Measurements from ENCODE around the gene AATF. TPM values are rescaled to one million over a fixed set of nuclear protein-coding genes. Genes with fewer than 3 reads are reported as not detected.

Gene AATF
- total RNA-seq, 2 experiments from 2014 or later = 67.1 to 71.6 TPM

- H3K4me3 Mint-ChIP-seq = no peak overlapping the region
- no peaks in the 10 kb centered on the region for H3K36me3 Mint-ChIP-seq
- peaks cover 30% of the 10 kb centered on the region for H3K27me3 Mint-ChIP-seq
- peaks cover 5% of the 10 kb centered on the region for H3K4me1 Mint-ChIP-seq
- peak; percentile 65 for ATAC-seq (ENCODE audit: low read depth)
- H3K9me3 Mint-ChIP-seq = no peaks in the 10 kb centered on the region
- no peak overlapping the region for H3K27ac Mint-ChIP-seq
- POLR2A ChIA-PET = no interaction called here
- DNase-seq = no peak
Measured at GRCh38 chr17:36921095-36921851, 27.5 kb upstream of the AATF start.

- no peak overlapping the region for H3K27ac Mint-ChIP-seq
- no peak for ATAC-seq (ENCODE audit: low read depth)
- H3K4me1 Mint-ChIP-seq = peaks cover 5% of the 10 kb centered on the region
- DNase-seq = no peak
- H3K4me3 Mint-ChIP-seq = no peak overlapping the region
- H3K9me3 Mint-ChIP-seq = no peaks in the 10 kb centered on the region
- POLR2A ChIA-PET = no interaction called here
- no peaks in the 10 kb centered on the region for H3K36me3 Mint-ChIP-seq
- peaks cover 36% of the 10 kb centered on the region for H3K27me3 Mint-ChIP-seq
Measured at GRCh38 chr17:36922175-36922574, 26.6 kb upstream of the AATF start.

DNA sequence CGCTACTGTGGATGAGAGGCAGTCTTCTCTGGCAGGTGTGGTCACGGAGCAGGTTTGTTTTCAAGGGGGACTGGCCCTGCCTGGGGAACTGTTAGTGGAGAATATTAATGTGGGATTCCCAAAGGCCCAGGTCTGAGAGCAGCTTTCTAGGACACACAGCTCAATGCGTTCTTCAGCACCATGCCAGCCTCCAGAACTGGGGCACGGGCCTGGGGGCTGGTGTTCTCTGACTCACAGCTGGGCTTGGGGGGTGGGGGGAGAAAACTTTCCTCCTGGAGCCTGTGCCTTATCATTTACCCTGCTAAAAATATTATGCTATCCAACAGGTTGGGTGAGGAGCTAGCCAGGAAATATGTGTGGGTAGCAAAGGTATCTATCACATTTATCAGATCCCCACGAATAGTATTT is 24.9 kb upstream of the AATF start:
- H3K9me3 Mint-ChIP-seq = no peaks in the 10 kb centered on the region
- POLR2A ChIA-PET = interaction anchor here (0.6 kb wide), 1 partner anchor 15 kb away, joined by 3 read pairs; no protein-coding TSS in a partner anchor
- H3K27ac Mint-ChIP-seq = no peak overlapping the region
- ATAC-seq (ENCODE audit: low read depth) (no peak), DNase-seq (no peak)
- peaks cover 14% of the 10 kb centered on the region for H3K4me1 Mint-ChIP-seq
- peaks cover 48% of the 10 kb centered on the region for H3K27me3 Mint-ChIP-seq
- no peaks in the 10 kb centered on the region for H3K36me3 Mint-ChIP-seq
- H3K4me3 Mint-ChIP-seq = no peak overlapping the region

- Mint-ChIP-seq H3K27ac (no peak overlapping the region), H3K4me1 (peaks cover 11% of the 10 kb centered on the region), H3K4me3 (no peak overlapping the region), H3K36me3 (no peaks in the 10 kb centered on the region), H3K27me3 (peaks cover 61% of the 10 kb centered on the region), H3K9me3 (no peaks in the 10 kb centered on the region)
- DNase-seq = no peak
- POLR2A ChIA-PET = interaction anchor here (0.6 kb wide), 1 partner anchor 349 kb away, joined by 3 read pairs; no protein-coding TSS in a partner anchor
- ATAC-seq (ENCODE audit: low read depth) = no peak
Measured at GRCh38 chr17:36926226-36926625, 22.5 kb upstream of the AATF start.

GRCh38 chr17:36926701-36927100 is 22.1 kb upstream of the AATF start:
- no peak overlapping the region for H3K4me3 Mint-ChIP-seq
- DNase-seq (no peak), ATAC-seq (ENCODE audit: low read depth) (no peak)
- POLR2A ChIA-PET = interaction anchor here (0.6 kb wide), 1 partner anchor 349 kb away, joined by 3 read pairs; no protein-coding TSS in a partner anchor
- no peaks in the 10 kb centered on the region for H3K36me3 Mint-ChIP-seq
- H3K4me1 Mint-ChIP-seq = peaks cover 9% of the 10 kb centered on the region
- H3K27me3 Mint-ChIP-seq = peaks cover 62% of the 10 kb centered on the region
- no peaks in the 10 kb centered on the region for H3K9me3 Mint-ChIP-seq
- H3K27ac Mint-ChIP-seq = no peak overlapping the region

DNA sequence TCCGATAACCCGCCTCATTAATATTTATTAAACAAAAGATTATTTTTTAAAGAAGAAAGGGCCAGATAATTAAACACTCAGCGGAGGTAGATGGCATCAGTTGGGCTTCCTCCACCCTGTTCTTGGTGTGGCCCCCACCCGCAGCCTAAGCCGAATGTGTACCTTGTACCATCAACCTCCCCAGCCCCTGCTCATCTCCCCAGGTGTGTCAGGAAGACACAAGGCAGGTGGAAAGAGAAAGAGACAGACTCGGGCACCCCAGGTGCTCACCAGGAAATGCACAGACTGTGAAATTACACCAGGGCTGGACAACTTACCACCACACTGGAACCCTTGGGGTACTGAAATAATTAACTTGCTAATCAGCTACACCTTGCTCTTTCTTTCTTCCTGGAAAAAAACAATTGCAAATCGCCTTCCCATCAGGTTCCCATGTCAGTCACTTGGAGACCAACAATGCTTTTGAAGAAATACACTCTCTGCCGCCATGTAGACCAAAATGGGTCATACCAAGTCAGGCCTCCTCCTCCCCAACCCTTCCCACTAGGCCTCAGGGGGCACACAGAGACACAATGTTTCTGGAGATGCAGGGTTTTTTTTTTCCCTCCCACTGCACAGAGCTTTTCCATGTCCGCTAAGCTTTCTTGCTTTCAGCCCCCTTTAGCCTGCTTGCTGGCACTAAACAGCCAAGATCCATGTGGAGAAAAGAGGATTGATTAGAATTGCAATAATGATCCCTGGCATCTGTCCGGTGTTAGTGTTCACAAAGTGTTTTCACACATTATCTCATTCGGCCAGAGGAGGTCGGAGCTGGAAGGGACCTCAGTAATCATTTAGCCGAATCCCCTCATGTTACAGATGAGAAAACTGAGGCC is 20.0 kb upstream of the AATF start:
- Mint-ChIP-seq H3K36me3 (peaks cover 2% of the 10 kb centered on the region), H3K9me3 (no peaks in the 10 kb centered on the region), H3K27ac (no peak overlapping the region), H3K4me1 (peaks cover 24% of the 10 kb centered on the region), H3K4me3 (peak overlapping the region; percentile 9), H3K27me3 (peaks cover 70% of the 10 kb centered on the region)
- POLR2A ChIA-PET = no interaction called here
- ATAC-seq (ENCODE audit: low read depth) = no peak
- DNase-seq = no peak

DNA sequence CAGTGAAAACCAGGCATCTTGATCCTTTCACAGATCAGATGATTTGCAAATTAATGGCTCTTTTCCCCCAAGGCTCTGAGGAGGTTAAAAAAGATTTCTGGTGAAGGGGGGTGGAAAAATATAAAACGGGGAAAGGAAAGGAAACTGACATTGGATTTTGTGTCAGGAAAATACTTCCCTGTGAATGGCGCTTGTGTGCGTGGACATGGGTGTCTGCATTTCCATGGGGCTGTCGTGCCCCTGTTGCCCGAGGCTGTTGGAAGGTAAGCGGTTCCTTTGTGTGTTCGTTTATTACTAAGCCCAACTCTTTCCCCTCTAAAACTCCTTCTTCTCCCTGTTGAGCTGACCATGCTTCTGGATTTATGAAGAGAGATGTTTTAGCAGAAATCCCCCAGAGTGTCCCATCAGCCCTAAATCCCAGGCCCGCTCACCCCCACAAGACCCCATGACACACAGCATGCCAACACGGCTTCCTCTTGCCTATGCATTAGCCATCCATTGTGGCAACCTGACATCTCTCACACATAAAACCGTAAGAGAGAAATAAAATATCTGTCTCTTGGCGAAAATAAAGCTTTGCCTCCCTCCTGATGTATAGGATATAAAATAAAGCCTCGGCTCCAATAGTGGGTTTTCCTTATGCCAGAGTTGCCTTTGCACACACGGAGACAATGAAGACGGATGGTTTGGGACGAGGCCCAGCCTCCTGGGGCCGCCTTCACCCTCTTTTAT is 18.7 kb upstream of the AATF start:
- H3K4me3 Mint-ChIP-seq = no peak overlapping the region
- peaks cover 2% of the 10 kb centered on the region for H3K36me3 Mint-ChIP-seq
- peaks cover 28% of the 10 kb centered on the region for H3K4me1 Mint-ChIP-seq
- H3K27me3 Mint-ChIP-seq = peaks cover 82% of the 10 kb centered on the region
- H3K9me3 Mint-ChIP-seq = no peaks in the 10 kb centered on the region
- DNase-seq = no peak
- POLR2A ChIA-PET = interaction anchor here (0.8 kb wide), 1 partner anchor 12 kb away, joined by 3 read pairs; no protein-coding TSS in a partner anchor
- H3K27ac Mint-ChIP-seq = no peak overlapping the region
- ATAC-seq (ENCODE audit: low read depth) = no peak

- Mint-ChIP-seq H3K36me3 (peaks cover 2% of the 10 kb centered on the region), H3K9me3 (no peaks in the 10 kb centered on the region), H3K27ac (no peak overlapping the region), H3K4me1 (peaks cover 34% of the 10 kb centered on the region), H3K4me3 (no peak overlapping the region), H3K27me3 (peaks cover 87% of the 10 kb centered on the region)
- POLR2A ChIA-PET = interaction anchor here (0.8 kb wide), 1 partner anchor 12 kb away, joined by 3 read pairs; no protein-coding TSS in a partner anchor
- ATAC-seq (ENCODE audit: low read depth) = no peak
- DNase-seq = no peak
Measured at GRCh38 chr17:36930583-36930900, 18.2 kb upstream of the AATF start.

- no peak overlapping the region for H3K4me3 Mint-ChIP-seq
- DNase-seq (no peak), ATAC-seq (ENCODE audit: low read depth) (no peak)
- H3K36me3 Mint-ChIP-seq = peaks cover 2% of the 10 kb centered on the region
- POLR2A ChIA-PET = interaction anchor here (0.8 kb wide), 1 partner anchor 13 kb away, joined by 3 read pairs; no protein-coding TSS in a partner anchor
- no peak overlapping the region for H3K27ac Mint-ChIP-seq
- peaks cover 36% of the 10 kb centered on the region for H3K4me1 Mint-ChIP-seq
- no peaks in the 10 kb centered on the region for H3K9me3 Mint-ChIP-seq
- H3K27me3 Mint-ChIP-seq = peaks cover 93% of the 10 kb centered on the region
Measured at GRCh38 chr17:36931096-36931696, 17.6 kb upstream of the AATF start.

- Mint-ChIP-seq H3K36me3 (peaks cover 2% of the 10 kb centered on the region), H3K4me3 (peak overlapping the region; percentile 79), H3K27ac (peak overlapping the region; percentile 4), H3K9me3 (no peaks in the 10 kb centered on the region), H3K27me3 (peaks cover 92% of the 10 kb centered on the region), H3K4me1 (peaks cover 37% of the 10 kb centered on the region)
- DNase-seq = no peak
- ATAC-seq (ENCODE audit: low read depth) = no peak
- POLR2A ChIA-PET = interaction anchor here (1.4 kb wide), 1 partner anchor 12 kb away, joined by 6 read pairs; no protein-coding TSS in a partner anchor
Measured at GRCh38 chr17:36931697-36932382, 16.9 kb upstream of the AATF start.

GRCh38 chr17:36932383-36932693 is 16.4 kb upstream of the AATF start:
- H3K4me1 Mint-ChIP-seq = peaks cover 42% of the 10 kb centered on the region
- POLR2A ChIA-PET = interaction anchor here (1.4 kb wide), 1 partner anchor 11 kb away, joined by 6 read pairs; no protein-coding TSS in a partner anchor

GRCh38 chr17:36932694-36933511 is 15.9 kb upstream of the AATF start:
- peaks cover 45% of the 10 kb centered on the region for H3K4me1 Mint-ChIP-seq
- POLR2A ChIA-PET = interaction anchor here (1.4 kb wide), 1 partner anchor 10 kb away, joined by 6 read pairs; no protein-coding TSS in a partner anchor
- peaks cover 2% of the 10 kb centered on the region for H3K36me3 Mint-ChIP-seq
- ATAC-seq (ENCODE audit: low read depth) = no peak
- peak overlapping the region; percentile 79 for H3K4me3 Mint-ChIP-seq
- H3K9me3 Mint-ChIP-seq = no peaks in the 10 kb centered on the region
- H3K27ac Mint-ChIP-seq = no peak overlapping the region
- DNase-seq = peak; percentile 49
- peaks cover 95% of the 10 kb centered on the region for H3K27me3 Mint-ChIP-seq

More at GRCh38 chr17:36932383-36932693, 16.4 kb upstream of the AATF start:
- Mint-ChIP-seq H3K27ac (peak overlapping the region; percentile 4), H3K4me3 (peak overlapping the region; percentile 79), H3K36me3 (peaks cover 2% of the 10 kb centered on the region), H3K9me3 (no peaks in the 10 kb centered on the region), H3K27me3 (peaks cover 95% of the 10 kb centered on the region)
- DNase-seq (no peak), ATAC-seq (ENCODE audit: low read depth) (no peak)

Measured in activated naive CD8-positive, alpha-beta T cell treated with anti-CD3 and anti-CD28 coated beads, Interleukin-2, amount 10 ng/mL, durations not matched to agents 7 days and 5 days (primary cell).